Parathyroid adenoma (tissue), 2 donors: ENCODE results near the gene SOX8.

ENCODE experiments used
- H2AFZ ChIP-seq: fragments of 300-600 bp; sonication (generic); one replicate; pipeline ENCODE4 v1.7.0; 2017; ENCODE audit warnings: antibody characterized with exemption, mild to moderate bottlenecking
- H3K27ac ChIP-seq: fragments of 300-600 bp; sonication (generic); one replicate; pipeline ENCODE4 v1.7.0; 2017
- H3K27me3 ChIP-seq: fragments of 300-600 bp; sonication (generic); one replicate; pipeline ENCODE4 v1.7.0; 2017; ENCODE audit warnings: low read length; ENCODE audit not compliant: control insufficient read depth, insufficient read depth
- H3K36me3 ChIP-seq: fragments of 300-600 bp; sonication (generic); one replicate; pipeline ENCODE4 v1.7.0; 2017; ENCODE audit warnings: low read length; ENCODE audit not compliant: control insufficient read depth, insufficient read depth
- H3K4me1 ChIP-seq: fragments of 300-600 bp; sonication (generic); one replicate; pipeline ENCODE4 v1.7.0; 2017; ENCODE audit warnings: control low read depth
- H3K4me2 ChIP-seq: fragments of 300-600 bp; sonication (generic); one replicate; pipeline ENCODE4 v1.7.0; 2017; ENCODE audit warnings: low read length
- H3K4me3 ChIP-seq: fragments of 300-600 bp; sonication (generic); one replicate; pipeline ENCODE4 v1.7.0; 2017; ENCODE audit warnings: low read depth, low read length
- H3K79me2 ChIP-seq: fragments of 300-600 bp; sonication (generic); one replicate; pipeline ENCODE4 v1.7.0; 2017; ENCODE audit warnings: control low read depth
- H3K9ac ChIP-seq: fragments of 300-600 bp; sonication (generic); one replicate; pipeline ENCODE4 v1.7.0; 2017; ENCODE audit warnings: mild to moderate bottlenecking
- H3K9me3 ChIP-seq: fragments of 300-600 bp; sonication (generic); one replicate; pipeline ENCODE4 v1.7.0; 2017; ENCODE audit warnings: low read length; ENCODE audit not compliant: control insufficient read depth
- TF ChIP-seq, protein P1 (sequence below): fragments of 300-600 bp; sonication (generic); IDR thresholded peaks from one replicate; pipeline ENCODE4 v1.7.0; 2017; ENCODE audit warnings: antibody characterized with exemption, mild to moderate bottlenecking
- donor health status: primary hyperparathyroidism.

Gene SOX8

DNA sequence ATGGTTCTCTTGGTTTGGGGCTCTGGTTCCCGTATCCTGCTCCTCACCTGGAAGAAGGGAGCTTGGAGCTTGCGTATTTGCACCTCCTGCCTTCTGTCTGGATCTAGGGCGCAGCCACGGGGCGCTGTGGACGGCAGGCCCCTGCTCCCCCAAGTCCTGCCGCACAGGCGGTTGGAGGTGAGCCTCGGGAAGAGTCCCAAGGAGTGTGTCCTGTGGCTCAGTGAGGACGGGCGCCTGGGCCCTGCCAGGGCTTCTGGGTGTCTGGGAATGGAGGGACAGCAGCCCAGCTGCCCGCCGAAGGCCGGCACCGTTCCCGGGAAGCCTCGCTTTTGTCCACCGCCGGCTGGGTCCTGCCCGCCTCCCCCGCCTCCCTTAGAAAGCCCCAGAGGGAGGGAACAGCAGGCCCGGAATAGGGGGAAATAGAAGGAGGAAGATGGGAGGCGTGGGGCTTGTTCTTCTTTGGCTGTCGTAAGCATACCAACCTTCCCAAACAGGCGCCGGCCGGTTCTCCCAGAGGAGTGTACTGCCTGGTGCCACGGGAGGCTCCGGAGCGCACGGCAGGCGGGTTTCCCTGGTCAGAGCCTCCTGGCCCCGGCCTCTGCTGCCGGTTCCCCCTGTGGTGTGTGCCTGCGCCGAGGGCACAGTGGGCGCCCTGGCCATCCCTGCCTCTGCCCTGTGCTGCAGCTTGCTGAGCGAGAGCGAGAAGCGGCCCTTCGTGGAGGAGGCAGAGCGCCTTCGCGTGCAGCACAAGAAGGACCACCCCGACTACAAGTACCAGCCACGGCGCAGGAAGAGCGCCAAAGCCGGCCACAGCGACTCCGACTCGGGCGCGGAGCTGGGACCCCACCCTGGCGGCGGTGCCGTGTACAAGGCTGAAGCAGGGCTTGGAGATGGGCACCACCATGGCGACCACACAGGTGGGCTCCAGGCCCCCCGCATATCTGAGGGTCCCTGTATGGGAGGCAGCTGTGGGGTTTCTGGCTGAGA, 1.8 kb downstream of the SOX8 start:
- no peak overlapping the region for H3K9ac ChIP-seq
- TF ChIP-seq, protein P1, sequence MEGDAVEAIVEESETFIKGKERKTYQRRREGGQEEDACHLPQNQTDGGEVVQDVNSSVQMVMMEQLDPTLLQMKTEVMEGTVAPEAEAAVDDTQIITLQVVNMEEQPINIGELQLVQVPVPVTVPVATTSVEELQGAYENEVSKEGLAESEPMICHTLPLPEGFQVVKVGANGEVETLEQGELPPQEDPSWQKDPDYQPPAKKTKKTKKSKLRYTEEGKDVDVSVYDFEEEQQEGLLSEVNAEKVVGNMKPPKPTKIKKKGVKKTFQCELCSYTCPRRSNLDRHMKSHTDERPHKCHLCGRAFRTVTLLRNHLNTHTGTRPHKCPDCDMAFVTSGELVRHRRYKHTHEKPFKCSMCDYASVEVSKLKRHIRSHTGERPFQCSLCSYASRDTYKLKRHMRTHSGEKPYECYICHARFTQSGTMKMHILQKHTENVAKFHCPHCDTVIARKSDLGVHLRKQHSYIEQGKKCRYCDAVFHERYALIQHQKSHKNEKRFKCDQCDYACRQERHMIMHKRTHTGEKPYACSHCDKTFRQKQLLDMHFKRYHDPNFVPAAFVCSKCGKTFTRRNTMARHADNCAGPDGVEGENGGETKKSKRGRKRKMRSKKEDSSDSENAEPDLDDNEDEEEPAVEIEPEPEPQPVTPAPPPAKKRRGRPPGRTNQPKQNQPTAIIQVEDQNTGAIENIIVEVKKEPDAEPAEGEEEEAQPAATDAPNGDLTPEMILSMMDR = no peak
- H3K4me3 ChIP-seq = no peak overlapping the region
- H3K27me3 ChIP-seq = no peaks in the 10 kb centered on the region
- H3K4me2 ChIP-seq = no peak overlapping the region
- H3K4me1 ChIP-seq = no peaks in the 10 kb centered on the region
- no peaks in the 10 kb centered on the region for H3K79me2 ChIP-seq
- H3K9me3 ChIP-seq = no peaks in the 10 kb centered on the region
- no peak overlapping the region for H2AFZ ChIP-seq
- H3K36me3 ChIP-seq = no peaks in the 10 kb centered on the region
- H3K27ac ChIP-seq = no peak overlapping the region

DNA sequence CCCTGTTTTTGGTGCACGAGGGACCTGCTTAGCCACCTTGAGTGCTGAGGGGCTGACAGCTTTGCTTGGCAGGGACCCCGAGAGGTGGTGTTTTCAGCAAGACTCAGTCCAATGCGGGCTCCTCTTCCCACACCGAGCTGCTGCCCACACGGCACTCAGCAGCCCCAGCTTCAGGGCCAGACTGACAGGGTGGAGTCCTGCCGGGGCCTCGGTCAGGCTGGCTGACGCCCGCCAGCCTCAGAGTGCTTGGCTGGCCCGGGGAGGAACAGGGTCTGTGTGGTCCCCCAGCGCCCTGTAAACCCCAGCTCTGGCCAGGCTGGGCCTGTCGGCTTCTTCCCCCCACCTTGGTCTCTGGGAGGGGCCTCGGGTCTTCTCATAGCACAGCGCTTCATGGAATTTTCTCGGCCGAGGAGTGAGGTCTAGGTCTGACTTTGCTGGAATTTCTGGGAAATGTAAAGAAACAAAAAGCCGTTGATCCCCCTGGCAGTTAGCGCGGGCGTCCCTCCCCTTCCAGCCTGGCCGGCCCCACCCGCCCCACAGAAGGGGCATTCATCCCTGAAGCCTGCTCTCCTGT, 2.6 kb downstream of the SOX8 start:
- H3K9ac ChIP-seq = no peak overlapping the region
- no peak overlapping the region for H3K4me2 ChIP-seq
- TF ChIP-seq, protein P1 = no peak
- H3K27me3 ChIP-seq = no peaks in the 10 kb centered on the region
- H3K4me1 ChIP-seq = no peaks in the 10 kb centered on the region
- no peak overlapping the region for H2AFZ ChIP-seq
- H3K79me2 ChIP-seq = no peaks in the 10 kb centered on the region
- H3K9me3 ChIP-seq = no peaks in the 10 kb centered on the region
- no peak overlapping the region for H3K27ac ChIP-seq
- no peaks in the 10 kb centered on the region for H3K36me3 ChIP-seq
- H3K4me3 ChIP-seq = no peak overlapping the region

DNA sequence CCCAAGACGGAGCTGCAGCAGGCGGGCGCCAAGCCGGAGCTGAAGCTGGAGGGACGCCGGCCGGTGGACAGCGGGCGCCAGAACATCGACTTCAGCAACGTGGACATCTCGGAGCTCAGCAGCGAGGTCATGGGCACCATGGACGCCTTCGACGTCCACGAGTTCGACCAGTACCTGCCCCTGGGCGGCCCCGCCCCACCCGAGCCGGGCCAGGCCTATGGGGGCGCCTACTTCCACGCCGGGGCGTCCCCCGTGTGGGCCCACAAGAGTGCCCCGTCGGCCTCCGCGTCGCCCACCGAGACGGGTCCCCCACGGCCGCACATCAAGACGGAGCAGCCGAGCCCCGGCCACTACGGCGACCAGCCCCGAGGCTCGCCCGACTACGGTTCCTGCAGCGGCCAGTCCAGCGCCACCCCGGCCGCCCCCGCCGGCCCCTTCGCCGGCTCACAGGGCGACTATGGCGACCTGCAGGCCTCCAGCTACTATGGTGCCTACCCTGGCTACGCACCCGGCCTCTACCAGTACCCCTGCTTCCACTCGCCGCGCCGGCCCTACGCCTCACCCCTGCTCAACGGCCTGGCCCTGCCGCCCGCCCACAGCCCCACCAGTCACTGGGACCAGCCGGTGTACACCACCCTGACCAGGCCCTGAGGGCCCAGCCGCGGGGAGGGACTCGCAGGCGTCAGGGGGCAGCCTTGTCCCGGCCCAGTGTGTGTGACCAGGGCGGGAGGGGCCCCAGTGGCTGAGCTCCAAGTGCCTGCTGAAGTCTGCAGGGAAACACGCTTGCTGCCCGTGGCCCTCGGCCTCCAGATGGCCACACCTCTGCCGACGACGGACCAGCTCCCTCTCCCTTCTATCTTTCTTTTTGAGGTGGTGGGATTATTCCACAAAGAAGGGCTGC, 3.4 kb downstream of the SOX8 start:
- no peaks in the 10 kb centered on the region for H3K27me3 ChIP-seq
- TF ChIP-seq, protein P1 = no peak
- H3K4me1 ChIP-seq = no peaks in the 10 kb centered on the region
- H3K27ac ChIP-seq = no peak overlapping the region
- H3K36me3 ChIP-seq = no peaks in the 10 kb centered on the region
- H3K9ac ChIP-seq = no peak overlapping the region
- no peak overlapping the region for H2AFZ ChIP-seq
- H3K4me2 ChIP-seq = no peak overlapping the region
- H3K79me2 ChIP-seq = no peaks in the 10 kb centered on the region
- H3K4me3 ChIP-seq = no peak overlapping the region
- no peaks in the 10 kb centered on the region for H3K9me3 ChIP-seq

DNA sequence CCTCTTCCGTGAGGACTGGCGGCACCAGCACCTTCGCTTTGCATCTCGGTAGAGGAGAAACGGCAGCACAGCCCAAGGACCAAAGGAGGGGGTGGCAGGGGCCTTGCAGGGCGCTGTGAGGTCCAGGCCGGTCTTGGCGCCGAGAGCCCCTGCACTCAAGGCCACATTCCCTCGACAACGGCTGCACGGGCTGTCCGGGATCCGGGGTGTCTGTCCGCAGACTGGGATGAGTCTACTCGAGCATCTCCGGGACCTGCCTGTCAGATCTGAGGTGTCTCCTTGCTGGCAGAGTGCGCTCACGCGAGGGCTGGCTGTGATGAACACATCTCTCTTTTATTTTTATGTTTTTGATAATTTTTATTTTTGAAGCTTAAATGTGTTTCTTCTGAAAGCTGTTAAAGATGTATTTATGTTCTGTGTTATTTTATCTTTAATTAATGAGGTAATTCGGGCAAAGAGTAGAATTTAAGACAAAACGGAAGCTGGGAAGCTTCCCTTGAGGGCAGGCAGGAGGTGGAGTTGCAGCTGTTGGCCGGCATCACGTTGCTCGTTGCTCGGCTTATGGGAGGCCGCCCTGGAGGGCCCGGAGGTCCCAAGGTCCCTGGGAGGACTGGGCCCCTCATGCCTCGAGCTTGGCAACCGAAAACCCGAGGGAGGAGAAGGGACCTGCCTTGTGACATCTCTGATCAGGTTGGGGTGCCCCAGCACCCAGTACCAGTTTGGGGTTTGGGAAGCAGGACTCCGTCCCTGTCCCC, 4.3 kb downstream of the SOX8 start:
- Histone ChIP-seq H3K4me1 (no peaks in the 10 kb centered on the region), H3K27ac (no peak overlapping the region), H3K36me3 (no peaks in the 10 kb centered on the region), H3K79me2 (no peaks in the 10 kb centered on the region), H3K4me2 (no peak overlapping the region), H3K27me3 (no peaks in the 10 kb centered on the region), H3K4me3 (no peak overlapping the region), H2AFZ (no peak overlapping the region), H3K9ac (no peak overlapping the region), H3K9me3 (no peaks in the 10 kb centered on the region)
- TF ChIP-seq, protein P1 = no peak
